SH-SY5Y (cell line): Measurements from ENCODE around the gene CRYL1.

ENCODE experiments used
- GATA2 ChIP-seq: IDR thresholded peaks from 2 replicates; pipeline ENCODE4 v1.6.1; 2011; ENCODE audit warnings: mild to moderate bottlenecking, low read depth, low read length
- GATA3 ChIP-seq: IDR thresholded peaks from 2 replicates; pipeline ENCODE4 v1.6.1; 2011; ENCODE audit warnings: low read depth, mild to moderate bottlenecking, low read length, moderate library complexity

DNA sequence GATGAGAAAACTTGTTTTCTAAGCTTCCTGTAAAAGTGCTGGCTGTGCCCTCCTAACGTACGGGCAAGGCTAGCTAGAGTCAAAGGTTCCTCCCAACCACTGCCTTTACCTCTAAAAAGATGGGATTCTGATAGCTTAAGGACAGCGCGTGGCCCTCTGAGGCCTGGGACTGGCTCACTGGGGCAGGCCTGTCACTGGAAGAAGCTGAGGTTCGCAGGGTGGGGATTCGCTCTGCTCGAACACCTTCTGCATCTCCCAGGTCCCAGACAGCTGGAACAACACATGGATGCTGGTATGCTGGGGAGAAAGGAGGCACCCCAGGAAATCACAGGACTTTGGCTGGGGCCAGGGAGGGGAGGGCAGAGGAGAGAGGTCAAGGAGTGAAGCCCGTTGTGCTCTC is 53.1 kb downstream of the CRYL1 start:
- TF ChIP-seq GATA2 (no peak), GATA3 (no peak)
